NCI-H82 (cell line): ENCODE measurements around the gene E2F1.
A peak's percentile ranks its signal among the peaks of the same experiment; 100 is the strongest.

ENCODE experiments used
- DNase-seq: peaks from one replicate; lab custom pipeline; 2025; lab: John Stamatoyannopoulos, UW

Gene E2F1

GRCh38 chr20:33686100-33686983, at the start of gene E2F1:
Gene E2F1, minus strand, starts transcription at chr20:33686385. Its CDS starts 121 bp downstream, at chr20:33686264.
- peak; percentile 98 for DNase-seq

DNA sequence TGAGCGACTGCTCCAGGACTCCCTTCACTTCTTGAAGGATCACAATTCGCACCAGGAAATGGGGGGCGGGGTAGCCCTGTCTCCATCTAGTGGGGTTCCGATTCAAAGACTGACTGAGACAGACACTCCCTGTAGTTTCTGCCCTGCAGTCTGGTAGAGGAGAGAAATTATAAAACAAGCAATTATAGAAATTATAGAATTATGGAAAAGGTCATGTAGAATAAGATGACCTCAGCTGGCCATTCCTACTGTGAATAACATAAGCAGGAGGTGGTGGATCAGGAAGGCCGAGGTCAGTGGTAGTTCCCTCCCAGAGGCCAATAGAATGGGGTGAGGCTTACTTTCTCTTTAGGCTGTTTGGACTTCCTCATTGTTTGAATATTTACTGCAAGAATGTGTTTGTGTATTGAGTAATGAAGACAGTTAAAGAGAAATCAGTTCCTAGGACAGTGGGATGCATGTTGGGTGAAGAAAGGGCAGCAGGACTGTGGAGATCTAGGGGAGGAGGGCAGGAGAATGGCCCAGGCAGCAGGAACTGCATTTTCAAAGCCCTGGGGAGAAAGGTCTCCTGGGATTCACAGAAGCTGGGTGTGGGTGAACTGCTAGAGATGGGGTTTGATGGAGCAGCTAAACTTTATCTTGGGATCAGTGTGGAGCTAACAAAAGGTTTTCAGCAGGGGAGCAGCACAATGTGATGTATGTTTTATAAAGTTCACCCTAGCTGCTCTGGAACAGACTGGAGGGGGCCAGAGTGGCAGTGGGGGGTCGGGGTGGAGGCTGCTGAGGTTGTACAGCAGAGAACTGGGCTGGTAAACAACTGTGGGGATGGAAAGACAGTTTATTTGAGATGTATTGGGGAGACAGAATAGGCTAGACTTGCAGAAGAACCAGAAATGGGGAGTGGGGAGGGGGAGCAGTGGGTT, 47.7 kb upstream of the E2F1 start:
- peak; percentile 24 for DNase-seq

- DNase-seq = peak; percentile 97
Measured at GRCh38 chr20:33732166-33732970, 46.2 kb upstream of the E2F1 start.

GRCh38 chr20:33731693-33732165, 45.5 kb upstream of the E2F1 start, which contains the start of gene ZNF341:
Gene ZNF341, plus strand, starts transcription at chr20:33731996. Its CDS starts 26 bp downstream, at chr20:33732022.
- DNase-seq = peak; percentile 97

- DNase-seq = no peak
Measured at GRCh38 chr20:33730946-33731692, 44.9 kb upstream of the E2F1 start.

- no peak for DNase-seq
Measured at GRCh38 chr20:33729101-33729500, 42.9 kb upstream of the E2F1 start.

- no peak for DNase-seq
Measured at GRCh38 chr20:33728463-33728862, 42.3 kb upstream of the E2F1 start.

DNA sequence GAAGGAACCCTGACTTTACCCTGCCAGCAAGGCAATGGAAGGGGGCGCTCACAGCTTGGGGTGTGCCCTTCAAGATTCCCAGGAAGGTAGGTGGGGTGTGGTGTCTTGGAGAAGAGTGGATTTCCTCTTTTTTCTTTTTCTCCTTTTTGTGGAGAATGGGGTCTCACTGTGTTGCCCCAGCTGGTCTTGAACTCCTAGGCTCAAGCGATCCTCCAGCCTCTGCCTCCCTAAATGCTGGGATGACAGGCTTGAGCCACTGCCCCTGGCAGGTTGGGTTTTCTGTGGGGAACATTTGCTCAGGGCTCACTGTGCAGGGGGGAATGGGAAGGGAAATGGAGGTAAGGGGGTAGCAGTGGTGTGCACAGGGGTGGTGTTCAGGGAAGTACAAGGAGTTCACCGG, 41.6 kb upstream of the E2F1 start:
- no peak for DNase-seq

- no peak for DNase-seq
Measured at GRCh38 chr20:33727115-33727479, 40.9 kb upstream of the E2F1 start.

- no peak for DNase-seq
Measured at GRCh38 chr20:33725607-33726264, 39.6 kb upstream of the E2F1 start.

DNA sequence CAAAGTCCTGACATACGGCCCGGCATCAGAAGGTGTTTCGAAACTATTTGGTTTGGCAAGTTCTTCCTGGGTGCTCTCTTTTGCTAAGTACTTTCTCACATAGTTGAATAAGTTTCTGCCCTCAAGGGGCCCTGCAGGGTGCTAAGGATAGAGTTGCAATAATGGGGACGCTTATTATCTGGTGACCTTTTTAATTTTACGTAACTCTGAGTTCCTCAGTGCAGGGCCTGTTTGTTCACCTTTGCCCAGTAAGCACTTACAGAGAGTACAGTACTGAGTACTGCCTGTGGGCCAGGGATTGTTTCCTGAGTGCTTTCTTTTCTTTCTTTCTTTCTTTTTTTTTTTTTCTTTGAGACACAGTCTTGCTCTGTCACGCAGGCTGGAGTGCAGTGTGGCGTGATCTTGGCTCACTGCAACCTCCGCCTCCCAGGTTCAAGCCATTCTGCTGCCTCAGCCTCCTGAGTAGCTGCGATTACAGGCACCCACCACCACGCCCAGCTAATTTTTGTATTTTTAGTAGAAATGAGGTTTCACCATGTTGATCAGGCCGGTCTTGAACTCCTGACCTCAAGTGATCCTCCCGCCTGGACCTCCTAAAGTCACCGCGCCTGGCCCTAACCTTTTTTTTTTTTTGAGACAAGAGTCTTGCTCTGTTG, 38.4 kb upstream of the E2F1 start:
- no peak for DNase-seq

GRCh38 chr20:33721391-33722140, 35.4 kb upstream of the E2F1 start:
- no peak for DNase-seq

- peak; percentile 93 for DNase-seq
Measured at GRCh38 chr20:33719989-33720709, 34.0 kb upstream of the E2F1 start, which contains the start of gene PXMP4. Gene PXMP4, minus strand, starts transcription at chr20:33720310. Its CDS starts 103 bp downstream, at chr20:33720207.

DNA sequence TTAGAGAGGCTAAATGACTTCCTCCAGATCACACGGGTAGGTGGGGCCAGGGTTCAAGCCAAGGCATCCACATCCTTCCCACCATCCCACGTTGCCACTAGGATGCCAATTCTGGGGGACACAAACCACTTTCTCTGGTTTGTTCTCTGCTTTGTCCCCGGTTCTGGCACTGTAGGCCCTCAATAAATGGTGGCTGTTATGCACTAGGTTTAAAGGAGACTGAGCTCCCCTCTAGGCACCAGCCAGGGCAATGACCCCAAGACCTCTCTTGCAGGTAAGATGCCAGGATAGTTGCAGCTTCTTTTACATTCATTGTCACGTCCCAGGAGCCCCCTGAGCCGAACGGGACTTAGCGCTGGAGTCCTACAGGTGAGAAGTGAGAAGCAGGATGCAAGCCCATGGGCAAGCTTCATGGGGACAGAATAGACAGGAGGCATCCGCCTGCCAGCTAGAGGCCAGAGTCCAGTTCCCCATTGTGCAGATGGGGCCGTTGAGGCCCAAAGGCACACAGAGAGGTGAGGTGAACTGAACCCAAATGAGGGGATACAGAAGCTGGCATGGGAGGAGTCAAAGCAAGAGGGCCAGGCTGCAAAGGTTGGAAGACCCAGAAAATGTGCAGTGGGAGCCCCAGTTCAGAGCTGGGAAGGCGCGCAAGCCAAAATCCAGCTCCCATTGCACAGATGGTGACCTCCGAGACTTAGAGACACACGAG, 33.2 kb upstream of the E2F1 start:
- DNase-seq = no peak

GRCh38 chr20:33716498-33716897, 30.3 kb upstream of the E2F1 start:
- DNase-seq = no peak

- no peak for DNase-seq
Measured at GRCh38 chr20:33713865-33714367, 27.7 kb upstream of the E2F1 start.

GRCh38 chr20:33711446-33711738, 25.2 kb upstream of the E2F1 start:
- no peak for DNase-seq
